Measurements from ENCODE around the gene PMEL. TPM values are rescaled to one million over a fixed set of nuclear protein-coding genes. Genes with fewer than 3 reads are reported as not detected.

Gene PMEL
- total and polyA plus RNA-seq, 2 donors (not counting 1 experiment from before 2014, with no cell fraction given): 0.32 to 0.46 TPM

- DNase-seq (peak; percentile 94), ATAC-seq (ENCODE audit: low read depth) (peak; percentile 50)
- no peaks in the 10 kb centered on the region for H3K27me3 Mint-ChIP-seq
- H4K20me1 ChIP-seq (ENCODE audit: control insufficient read depth, insufficient read depth, low read length, poor library complexity, severe bottlenecking): peaks cover 1% of the 10 kb centered on the region
- WGBS (ENCODE audit: insufficient coverage): 1% methylated on average over 30 of the region's 42 CpGs
- ChIA-PET POLR2A (interaction anchor here (0.5 to 3.6 kb wide), 14 partner anchors 13 to 1185 kb away, joined by 3 to 25 read pairs (median 4); partner anchors contain the start of genes DNAJC14, ORMDL2, RAB5B and SARNP), CTCF (interaction anchor here (0.6 to 10.3 kb wide), 23 partner anchors 8 to 234 kb away, joined by 3 to 155 read pairs (median 4); partner anchors contain the start of genes DNAJC14, ORMDL2, RAB5B and SARNP)
- peaks cover 54% of the 10 kb centered on the region for H3K4me1 Mint-ChIP-seq
- peak overlapping the region; percentile 88 for H3K4me2 ChIP-seq (replicated peaks; ENCODE audit: low read depth, low read length, poor library complexity, severe bottlenecking)
- TF ChIP-seq EZH2 (IDR thresholded peaks at IDR 0.05; ENCODE audit: borderline replicate concordance, insufficient read depth, low read depth, low read length, poor library complexity, severe bottlenecking) (no peak), CTCF (IDR thresholded peaks at IDR 0.05) (peak; percentile 87)
- peak overlapping the region; percentile 92 for H2AFZ ChIP-seq (ENCODE audit: insufficient read depth, low read depth, low read length, poor library complexity, severe bottlenecking)
- peak overlapping the region; percentile 67 to 92 for H3K27ac ChIP-seq (ENCODE audit: low read length in 2 of 2)
- H3K27me3 ChIP-seq (replicated peaks in 1 of 4; ENCODE audit: control extremely low read depth in 1 of 4, control insufficient read depth in 3 of 4, insufficient read depth in 4 of 4, low read length in 3 of 4): no peaks in the 10 kb centered on the region
- no peaks in the 10 kb centered on the region for H3K9me3 ChIP-seq (ENCODE audit: control extremely low read depth in 1 of 3, control insufficient read depth in 2 of 3, insufficient read depth in 1 of 3, low read length in 2 of 3)
- H3K9me3 Mint-ChIP-seq (ENCODE audit: insufficient read depth): no peaks in the 10 kb centered on the region
- H3K27ac Mint-ChIP-seq: peak overlapping the region; percentile 97
- H3K36me3 ChIP-seq (replicated peaks in 1 of 2; ENCODE audit: control extremely low read depth in 1 of 2, control insufficient read depth in 1 of 2, extremely low read depth in 1 of 2, insufficient read depth in 2 of 2, low read length in 1 of 2): peaks cover 1 to 20% of the 10 kb centered on the region in 2 experiments
- peak overlapping the region; percentile 98 for H3K9ac ChIP-seq (ENCODE audit: low read length)
- peak overlapping the region; percentile 94 for H3K4me3 Mint-ChIP-seq
- peaks cover 50% of the 10 kb centered on the region for H3K79me2 ChIP-seq (ENCODE audit: control insufficient read depth, insufficient read depth, low read length)
- H3K4me1 ChIP-seq (ENCODE audit: control insufficient read depth in 2 of 2, insufficient read depth in 2 of 2, low read length in 2 of 2): peaks cover 33 to 45% of the 10 kb centered on the region in 2 donors
- intact Hi-C loops (cut with micrococcal nuclease): loop anchor here (1.0 to 10.0 kb wide), 12 partner anchors 13 to 760 kb away; partner anchors contain the start of genes BLOC1S1, DNAJC14, PA2G4 and PTGES3
- peak overlapping the region; percentile 88 to 100 (median 98) for H3K4me3 ChIP-seq (ENCODE audit: control extremely low read depth in 1 of 5, extremely low read depth in 1 of 5, insufficient read depth in 1 of 5, low read depth in 2 of 5, low read length in 4 of 5)
These were observed 38.9 kb downstream of the PMEL start for GRCh38 chr12:55926738-55927587.
